ENCODE data around the gene TSPAN9. TPM values are rescaled to one million over a fixed set of nuclear protein-coding genes. Genes with fewer than 3 reads are reported as not detected.

TSPAN9 gene
- polyA plus RNA-seq, 1 of the 3 experiments (the other 2 are of a cell fraction): 34.9 TPM

DNA sequence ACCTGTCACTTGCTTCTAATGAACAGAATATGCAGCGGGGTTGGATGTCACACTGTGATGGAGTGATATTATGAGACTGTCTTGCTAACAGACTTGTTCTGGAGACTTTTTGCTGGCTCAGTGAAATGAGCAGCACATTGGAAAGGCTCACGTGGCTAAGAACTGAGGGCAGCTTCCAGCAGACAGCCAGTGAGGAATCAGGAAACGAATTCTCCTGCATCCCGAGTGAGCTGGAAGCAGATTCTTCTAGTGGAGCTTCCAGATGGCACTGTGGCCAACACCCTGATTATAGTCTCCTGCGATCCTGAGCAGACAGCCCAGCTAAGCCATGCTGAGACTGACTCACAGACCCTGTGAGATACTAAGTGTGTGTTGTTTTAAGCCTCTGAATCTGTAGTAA, 16.1 kb upstream of the TSPAN9 start:
- Histone ChIP-seq H3K4me1 (ENCODE audit: control insufficient read depth in 1 of 2, insufficient read depth in 2 of 2, low read depth in 1 of 2, low read length in 1 of 2) (no peaks in the 10 kb centered on the region), H3K4me2 (peak overlapping the region; percentile 5; the same call in 1 of the 2 replicates), H3K79me2 (ENCODE audit: insufficient read depth) (no peaks in the 10 kb centered on the region), H3K9me2 (no peaks in the 10 kb centered on the region), H3K27ac (ENCODE audit: low read depth in 2 of 2, low read length in 1 of 2) (no peak overlapping the region), H3K9me3 (no peaks in the 10 kb centered on the region; the same call in 1 of the 2 replicates), H3F3A (replicated peaks; ENCODE audit: insufficient read depth) (no peaks in the 10 kb centered on the region), H4K20me1 (ENCODE audit: insufficient read depth) (no peaks in the 10 kb centered on the region), H2AFZ (ENCODE audit: low read depth) (no peak overlapping the region), H3K4me3 (ENCODE audit: low read depth in 2 of 2, low read length in 1 of 2) (no peak overlapping the region), H3K27me3 (ENCODE audit: insufficient read depth) (no peaks in the 10 kb centered on the region), H3K36me3 (replicated peaks in 1 of 2; ENCODE audit: control insufficient read depth in 1 of 2, insufficient read depth in 2 of 2, low read length in 1 of 2) (no peaks in the 10 kb centered on the region), H3K9ac (no peak overlapping the region)
- no peak for DNase-seq
- no peak for TF ChIP-seq FOSL2 (IDR thresholded peaks at IDR 0.05; ENCODE audit: borderline replicate concordance, low read depth)
- no peak for TF ChIP-seq FOXM1 (IDR thresholded peaks at IDR 0.05; ENCODE audit: low read depth)
- no peak for TF ChIP-seq GABPA (IDR thresholded peaks at IDR 0.05; ENCODE audit: low read depth)
- TF ChIP-seq CHD2 (IDR thresholded peaks at IDR 0.05; ENCODE audit: low read length, partially characterized antibody): no peak
- TF ChIP-seq, protein P1, sequence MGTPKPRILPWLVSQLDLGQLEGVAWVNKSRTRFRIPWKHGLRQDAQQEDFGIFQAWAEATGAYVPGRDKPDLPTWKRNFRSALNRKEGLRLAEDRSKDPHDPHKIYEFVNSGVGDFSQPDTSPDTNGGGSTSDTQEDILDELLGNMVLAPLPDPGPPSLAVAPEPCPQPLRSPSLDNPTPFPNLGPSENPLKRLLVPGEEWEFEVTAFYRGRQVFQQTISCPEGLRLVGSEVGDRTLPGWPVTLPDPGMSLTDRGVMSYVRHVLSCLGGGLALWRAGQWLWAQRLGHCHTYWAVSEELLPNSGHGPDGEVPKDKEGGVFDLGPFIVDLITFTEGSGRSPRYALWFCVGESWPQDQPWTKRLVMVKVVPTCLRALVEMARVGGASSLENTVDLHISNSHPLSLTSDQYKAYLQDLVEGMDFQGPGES (IDR thresholded peaks at IDR 0.05; ENCODE audit: low read depth, low read length): no peak
- TF ChIP-seq GATA2 (CRISPR knock-in tag; IDR thresholded peaks at IDR 0.05): no peak
- TF ChIP-seq EP300 (IDR thresholded peaks at IDR 0.05; ENCODE audit: borderline replicate concordance in 1 of 2, low read depth in 1 of 2, low read length in 1 of 2): no peak
- TF ChIP-seq ELF1 (IDR thresholded peaks at IDR 0.05): no peak
- TF ChIP-seq SMC3 (IDR thresholded peaks at IDR 0.05; ENCODE audit: low read depth, low read length): no peak
- TF ChIP-seq NFIC (IDR thresholded peaks at IDR 0.05; ENCODE audit: borderline replicate concordance): no peak
- TF ChIP-seq RXRA (IDR thresholded peaks at IDR 0.05; ENCODE audit: borderline replicate concordance, low read depth): no peak
- TF ChIP-seq, protein P2, sequence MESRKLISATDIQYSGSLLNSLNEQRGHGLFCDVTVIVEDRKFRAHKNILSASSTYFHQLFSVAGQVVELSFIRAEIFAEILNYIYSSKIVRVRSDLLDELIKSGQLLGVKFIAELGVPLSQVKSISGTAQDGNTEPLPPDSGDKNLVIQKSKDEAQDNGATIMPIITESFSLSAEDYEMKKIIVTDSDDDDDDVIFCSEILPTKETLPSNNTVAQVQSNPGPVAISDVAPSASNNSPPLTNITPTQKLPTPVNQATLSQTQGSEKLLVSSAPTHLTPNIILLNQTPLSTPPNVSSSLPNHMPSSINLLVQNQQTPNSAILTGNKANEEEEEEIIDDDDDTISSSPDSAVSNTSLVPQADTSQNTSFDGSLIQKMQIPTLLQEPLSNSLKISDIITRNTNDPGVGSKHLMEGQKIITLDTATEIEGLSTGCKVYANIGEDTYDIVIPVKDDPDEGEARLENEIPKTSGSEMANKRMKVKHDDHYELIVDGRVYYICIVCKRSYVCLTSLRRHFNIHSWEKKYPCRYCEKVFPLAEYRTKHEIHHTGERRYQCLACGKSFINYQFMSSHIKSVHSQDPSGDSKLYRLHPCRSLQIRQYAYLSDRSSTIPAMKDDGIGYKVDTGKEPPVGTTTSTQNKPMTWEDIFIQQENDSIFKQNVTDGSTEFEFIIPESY (IDR thresholded peaks at IDR 0.05; ENCODE audit: borderline replicate concordance, low read depth): no peak
- no peak for TF ChIP-seq MEF2A (IDR thresholded peaks at IDR 0.05; ENCODE audit: borderline replicate concordance, low read depth)
- no peak for TF ChIP-seq SIN3A (IDR thresholded peaks at IDR 0.05; ENCODE audit: borderline replicate concordance, low read depth, low read length)
- TF ChIP-seq, protein P3, sequence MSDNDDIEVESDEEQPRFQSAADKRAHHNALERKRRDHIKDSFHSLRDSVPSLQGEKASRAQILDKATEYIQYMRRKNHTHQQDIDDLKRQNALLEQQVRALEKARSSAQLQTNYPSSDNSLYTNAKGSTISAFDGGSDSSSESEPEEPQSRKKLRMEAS (IDR thresholded peaks at IDR 0.05; ENCODE audit: low read depth): no peak
- TF ChIP-seq FOXJ3 (CRISPR knock-in tag; IDR thresholded peaks at IDR 0.05): no peak
- TF ChIP-seq RFX5 (IDR thresholded peaks at IDR 0.05; ENCODE audit: low read length): no peak
- no peak for TF ChIP-seq TEAD4 (IDR thresholded peaks at IDR 0.05; ENCODE audit: borderline replicate concordance, insufficient read depth)
- TF ChIP-seq MXI1 (IDR thresholded peaks at IDR 0.05; ENCODE audit: low read depth, low read length): no peak
- TF ChIP-seq, protein P4, sequence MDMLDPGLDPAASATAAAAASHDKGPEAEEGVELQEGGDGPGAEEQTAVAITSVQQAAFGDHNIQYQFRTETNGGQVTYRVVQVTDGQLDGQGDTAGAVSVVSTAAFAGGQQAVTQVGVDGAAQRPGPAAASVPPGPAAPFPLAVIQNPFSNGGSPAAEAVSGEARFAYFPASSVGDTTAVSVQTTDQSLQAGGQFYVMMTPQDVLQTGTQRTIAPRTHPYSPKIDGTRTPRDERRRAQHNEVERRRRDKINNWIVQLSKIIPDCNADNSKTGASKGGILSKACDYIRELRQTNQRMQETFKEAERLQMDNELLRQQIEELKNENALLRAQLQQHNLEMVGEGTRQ (IDR thresholded peaks at IDR 0.05; ENCODE audit: borderline replicate concordance, low read depth, low read length): no peak
- 61% methylated on average over 4 of the region's 5 CpGs for WGBS (ENCODE audit: low lambda C conversion rate)
- CTCF ChIA-PET: interaction anchor here (1.1 to 3.3 kb wide), 4 partner anchors 12 to 214 kb away, joined by 4 to 20 read pairs (median 12); no protein-coding TSS in a partner anchor
- POLR2A ChIA-PET: no interaction called here

Data from SK-N-SH (cell line).